Activated naive CD8-positive, alpha-beta T cell treated with anti-CD3 and anti-CD28 coated beads, Interleukin-2, amount 50 U/mL, for 16 hours (primary cell): ENCODE results near the gene NUS1.
"Not testable (repeated sequence)": the region's sequence is repeated elsewhere in the genome, so short reads cannot be mapped to it uniquely, and the experiment has no call there.

Experiments used
- DNase-seq: peaks from one replicate; pipeline ENCODE4 v3.0.0-alpha.2; 2020; ENCODE audit warnings: low read depth, low spot score

Gene NUS1

DNA sequence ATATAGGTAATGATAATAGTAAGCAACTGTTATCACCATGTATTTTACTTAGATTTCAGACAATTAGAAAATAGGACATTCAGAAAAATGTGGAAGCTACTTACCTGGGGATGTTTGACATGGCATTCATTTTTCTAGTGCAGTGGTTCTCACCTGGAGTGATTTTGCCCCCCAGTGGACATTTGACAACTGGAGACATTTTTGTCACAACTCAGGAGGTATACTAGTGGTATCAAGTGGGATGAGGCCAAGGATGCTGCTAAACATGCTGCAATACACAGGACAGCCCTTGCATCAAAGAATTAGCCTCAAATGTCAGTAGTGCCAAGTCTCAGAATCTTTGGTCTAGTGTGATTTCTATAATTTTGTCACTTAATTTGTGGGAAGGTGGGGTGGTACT is 36.1 kb downstream of the NUS1 start:
- no peak for DNase-seq

DNA sequence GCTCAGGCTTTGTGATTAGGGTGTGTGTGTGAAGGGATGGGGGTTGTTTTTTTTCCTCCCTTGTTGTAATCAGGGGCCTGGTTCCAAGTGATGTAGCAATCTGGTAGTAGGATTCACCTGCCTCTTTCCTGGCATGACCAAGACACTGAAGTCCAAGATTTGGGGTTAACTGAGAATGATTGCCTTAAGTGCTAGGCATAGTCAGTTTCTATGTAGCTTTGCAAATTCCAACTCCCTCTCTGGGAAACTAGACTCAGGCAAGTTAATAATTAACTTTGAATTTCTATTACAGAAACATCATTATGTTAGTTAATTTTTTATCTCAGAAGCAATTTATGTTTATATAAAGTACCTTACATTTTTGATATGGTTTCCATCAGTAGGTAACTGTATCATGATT is 43.6 kb downstream of the NUS1 start:
- DNase-seq, result no peak

DNA sequence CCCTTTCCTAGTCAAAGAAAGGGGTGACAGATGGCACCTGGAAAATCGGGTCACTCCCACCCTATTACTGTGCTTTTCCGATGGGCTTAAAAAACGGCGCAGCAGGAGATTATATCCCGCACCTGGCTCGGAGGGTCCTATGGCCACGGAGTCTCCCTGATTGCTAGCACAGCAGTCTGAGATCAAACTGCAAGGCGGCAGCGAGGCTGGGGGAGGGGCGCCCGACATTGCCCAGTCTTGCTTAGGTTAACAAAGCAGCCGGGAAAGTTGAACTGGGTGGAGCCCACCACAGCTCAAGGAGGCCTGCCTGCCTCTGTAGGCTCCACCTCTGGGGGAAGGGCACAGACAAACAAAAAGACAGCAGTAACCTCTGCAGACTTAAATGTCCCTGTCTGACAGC is 46.3 kb downstream of the NUS1 start:
- DNase-seq, result not testable (repeated sequence)

DNA sequence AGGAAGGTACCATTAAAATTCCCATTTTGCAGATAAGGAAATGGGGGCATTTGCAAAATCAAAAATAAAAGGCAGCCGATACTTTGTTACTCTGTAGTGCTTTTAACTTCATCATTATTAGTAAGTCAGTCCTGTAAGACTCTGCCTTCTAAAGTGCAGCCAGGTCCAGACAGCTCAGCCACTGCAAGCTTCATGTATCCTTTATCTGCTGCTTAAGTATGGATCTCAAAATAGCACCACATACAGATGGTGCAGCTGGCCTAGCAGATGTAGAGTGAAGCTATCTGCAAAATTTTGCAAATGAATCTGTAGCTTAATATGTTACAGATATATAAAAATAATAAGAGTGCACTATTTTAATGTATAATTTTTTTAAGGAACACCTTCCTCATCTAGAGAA is 53.4 kb downstream of the NUS1 start:
- DNase-seq, result no peak

DNA sequence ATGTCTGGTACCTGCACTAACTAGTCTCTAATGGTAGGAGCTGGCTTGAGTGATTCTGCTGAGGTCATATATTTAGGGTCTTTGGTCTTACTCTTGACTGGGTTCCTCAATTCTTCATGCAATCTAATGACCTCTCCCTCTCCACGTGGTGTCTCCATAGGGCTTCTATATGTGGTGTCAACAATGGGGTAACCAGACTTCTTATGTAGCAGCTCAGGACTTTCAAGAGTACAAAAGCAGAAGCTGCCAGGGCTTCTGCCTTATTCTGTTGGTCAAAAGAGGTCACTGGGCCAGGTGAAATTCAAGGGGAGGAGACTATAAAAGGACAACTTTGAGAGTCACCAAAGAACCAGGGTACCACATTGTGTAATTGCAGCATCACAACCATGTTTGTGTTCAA is 54.3 kb downstream of the NUS1 start:
- DNase-seq, result no peak

DNA sequence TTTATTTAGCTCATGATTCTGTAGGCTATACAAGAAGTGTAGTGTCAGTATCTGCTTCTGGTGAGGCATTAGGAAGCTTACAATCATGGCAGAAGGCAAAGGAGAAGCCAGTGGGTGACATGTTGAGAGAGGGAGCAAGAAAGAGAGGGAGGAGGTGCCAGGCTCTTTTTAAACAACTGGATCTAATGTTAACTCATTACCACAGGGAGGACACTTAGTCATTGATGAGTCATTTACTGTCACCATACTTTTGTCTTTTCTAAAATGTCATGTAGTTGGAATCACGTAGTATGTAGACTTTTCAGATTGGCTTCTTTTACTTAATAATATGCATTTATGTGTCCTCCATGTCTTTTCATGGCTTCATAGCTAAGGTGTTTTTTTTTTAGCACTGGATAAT is 58.1 kb downstream of the NUS1 start:
- no peak for DNase-seq

DNA sequence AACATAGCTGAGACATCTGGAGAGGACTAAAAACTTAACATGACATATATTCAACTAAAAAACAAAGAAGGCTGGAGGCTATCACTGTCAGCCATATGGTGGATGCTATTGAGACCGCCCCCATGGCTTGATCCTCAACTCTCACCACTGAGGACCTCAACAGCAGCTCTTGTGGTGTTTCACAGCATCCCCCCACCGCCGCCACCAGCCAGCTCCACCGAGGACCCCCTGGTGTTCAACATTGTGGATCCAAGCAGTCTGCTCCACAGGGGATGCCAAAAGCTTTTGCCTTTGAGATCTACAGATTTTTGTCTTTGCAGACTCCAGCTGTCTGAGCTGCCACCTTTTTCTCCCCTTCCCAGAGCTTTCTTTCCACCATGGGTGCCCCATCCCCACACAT is 64.6 kb downstream of the NUS1 start:
- no peak for DNase-seq

DNA sequence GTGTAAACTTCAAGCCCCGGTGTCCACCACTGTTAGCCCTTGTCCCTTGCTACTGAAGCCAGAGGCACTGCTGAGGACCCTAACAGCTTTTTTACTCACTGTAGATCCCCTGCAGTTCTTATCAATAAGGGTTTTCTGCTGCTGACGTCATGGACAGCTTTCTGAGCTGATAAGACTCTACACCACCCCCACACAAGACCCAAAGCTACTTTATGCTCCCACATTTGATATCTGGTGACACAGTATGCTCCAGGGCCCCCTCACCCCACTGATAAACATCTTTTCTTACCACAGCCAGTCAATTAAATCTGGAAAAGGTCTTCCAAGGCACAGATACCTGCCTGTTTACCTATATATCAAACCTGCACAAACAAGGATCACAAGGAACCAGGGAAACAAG is 65.3 kb downstream of the NUS1 start:
- DNase-seq, result no peak

DNA sequence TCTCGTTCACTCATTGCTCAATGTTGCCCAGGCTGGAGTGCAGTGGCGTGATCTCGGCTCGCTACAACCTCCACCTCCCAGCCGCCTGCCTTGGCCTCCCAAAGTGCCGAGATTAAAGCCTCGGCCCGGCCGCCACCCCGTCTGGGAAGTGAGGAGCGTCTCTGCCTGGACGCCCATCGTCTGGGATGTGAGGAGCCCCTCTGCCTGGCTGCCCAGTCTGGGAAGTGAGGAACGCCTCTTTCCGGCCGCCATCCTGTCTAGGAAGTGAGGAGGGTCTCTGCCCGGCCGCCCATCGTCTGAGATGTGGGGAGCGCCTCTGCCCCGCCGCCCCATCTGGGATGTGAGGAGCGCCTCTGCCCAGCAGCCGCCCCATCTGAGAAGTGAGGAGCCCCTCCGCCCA is 75.4 kb downstream of the NUS1 start:
- DNase-seq, result not testable (repeated sequence)
